RWPE1 (cell line): ENCODE results near the gene ATAD3A.
A peak's percentile ranks its signal among the peaks of the same experiment; 100 is the strongest.
"Not testable (repeated sequence)": the region's sequence is repeated elsewhere in the genome, so short reads cannot be mapped to it uniquely, and the experiment has no call there.

Source experiments
- CTCF ChIA-PET: fragments of 350-600 bp; sonication (Branson Sonifier 250); formaldehyde crosslinking; extraction: SDS; loops from one replicate; lab custom pipeline; 2021; lab: Yijun Ruan, JAX
- POLR2A ChIA-PET: fragments of 400-600 bp; formaldehyde crosslinking; extraction: SDS; loops from one replicate; lab custom pipeline; 2020; ENCODE audit warnings: antibody characterized with exemption; ENCODE audit not compliant: low non-redundant PET; lab: Yijun Ruan, JAX
- DNase-seq: peaks from one replicate; pipeline ENCODE4 v3.0.0; 2012; ENCODE audit warnings: low spot score
- H3K27ac ChIP-seq: fragments of 450-650 bp; 2 replicates; pipeline ENCODE4 v1.5.1; 2017
- CTCF ChIP-seq: fragments of 450-650 bp; conservative IDR thresholded peaks from 2 replicates; pipeline ENCODE4 v1.5.1; 2017; ENCODE audit warnings: low read depth, mild to moderate bottlenecking

The ATAD3A gene

DNA sequence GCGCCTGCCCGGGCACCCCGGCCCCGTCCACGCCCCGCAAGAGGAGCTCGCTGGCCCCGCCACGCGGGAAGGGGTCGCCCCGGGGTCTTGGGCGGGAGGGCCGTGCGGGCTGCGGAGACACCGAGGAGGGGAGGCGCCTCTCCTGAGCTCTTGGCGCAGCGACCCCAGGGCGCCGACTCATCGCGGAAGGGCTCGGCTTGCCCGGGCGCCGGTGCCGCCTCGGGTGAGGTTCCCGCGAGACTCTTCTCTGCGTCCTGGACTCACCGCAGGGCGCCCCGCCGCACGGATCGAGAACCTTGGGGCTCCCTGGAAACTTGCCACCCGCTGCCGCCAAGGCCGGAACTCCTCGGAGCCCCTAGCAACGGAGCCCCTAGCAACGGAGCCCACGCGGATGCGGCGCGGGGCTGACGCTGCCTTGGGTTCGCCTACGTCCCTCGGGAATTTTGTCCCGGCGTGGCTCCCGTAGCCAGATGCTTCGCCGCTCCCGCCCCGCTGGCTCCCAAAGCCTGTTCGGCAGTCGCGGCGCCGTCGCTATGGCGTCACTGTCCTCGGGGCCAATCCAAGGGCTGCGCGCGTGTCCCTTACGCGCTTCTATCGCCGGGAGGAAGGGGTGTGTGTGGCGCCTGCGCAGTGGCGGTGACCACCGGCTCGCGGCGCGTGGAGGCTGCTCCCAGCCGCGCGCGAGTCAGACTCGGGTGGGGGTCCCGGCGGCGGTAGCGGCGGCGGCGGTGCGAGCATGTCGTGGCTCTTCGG is at the start of gene ATAD3A:
ATAD3A (plus strand) TSS at position 630 of the 753 bp plus-strand sequence; CDS start at position 737, 107 bp downstream.
- no peak for TF ChIP-seq CTCF
- CTCF ChIA-PET: no interaction called here
- H3K27ac ChIP-seq: peak within 1 kb of the TSS; percentile 90
- peak; percentile 95 for DNase-seq
- POLR2A ChIA-PET: no interaction called here

DNA sequence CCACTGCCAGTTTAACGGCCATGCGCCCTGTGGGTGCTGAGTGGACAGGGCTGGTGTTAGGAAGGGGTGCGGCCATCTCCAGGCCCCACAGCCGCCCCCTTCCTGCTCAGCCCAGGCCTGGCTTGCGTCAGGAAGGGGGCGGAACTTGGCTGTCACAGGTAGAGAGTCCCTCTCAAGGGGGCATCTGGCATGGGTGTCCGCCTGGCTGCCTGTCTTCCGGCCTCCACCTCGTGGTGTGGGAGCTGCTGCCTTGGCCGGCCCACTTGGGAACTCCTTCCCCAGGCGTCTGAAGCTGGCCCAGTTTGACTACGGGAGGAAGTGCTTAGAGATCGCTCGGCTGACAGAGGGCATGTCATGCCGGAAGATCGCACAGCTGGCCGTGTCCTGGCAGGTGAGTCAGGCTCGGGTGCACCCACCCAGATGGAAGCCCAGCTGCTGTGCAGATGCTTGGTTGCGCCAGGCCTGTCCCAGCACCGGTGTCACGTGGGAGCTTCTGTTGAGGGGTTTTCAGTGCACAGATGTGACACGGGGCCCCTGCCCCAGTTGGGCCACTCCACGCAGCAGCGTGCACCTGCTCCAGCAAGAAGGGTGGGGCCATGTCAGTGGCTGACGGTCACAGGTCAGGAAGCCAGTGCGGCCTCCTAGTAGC is 49.5 kb upstream of the ATAD3A start:
- H3K27ac ChIP-seq: peak overlapping the region; percentile 99
- ChIA-PET CTCF (interaction anchor here (0.7 to 2.2 kb wide), 2 partner anchors 21 to 85 kb away, joined by 4 to 7 read pairs; no protein-coding TSS in a partner anchor), POLR2A (interaction anchor here (0.6 to 1.1 kb wide), 2 partner anchors 48 to 56 kb away, joined by 3 to 4 read pairs; partner anchors contain the start of gene MRPL20)
- no peak for TF ChIP-seq CTCF
- peak; percentile 52 for DNase-seq

DNA sequence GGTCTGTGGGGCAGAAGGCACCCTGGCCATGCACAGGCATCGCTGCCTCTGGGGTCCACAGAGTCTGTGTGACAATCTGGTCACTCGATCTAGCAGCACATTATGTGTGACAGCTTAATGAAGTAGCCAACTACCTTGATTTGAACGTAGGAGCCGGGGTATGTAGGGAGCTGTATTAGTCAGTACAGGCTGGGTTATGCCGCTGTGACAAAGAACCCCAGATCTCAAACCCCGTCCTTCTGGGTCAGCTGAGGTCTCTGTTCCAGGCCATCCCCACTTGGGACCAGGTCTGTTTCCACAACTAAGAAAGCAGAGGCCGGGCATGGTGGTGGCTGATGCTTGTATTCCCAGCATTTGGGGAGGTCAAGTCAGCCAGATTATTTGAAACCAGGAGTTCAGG is 48.6 kb upstream of the ATAD3A start:
- CTCF ChIA-PET: no interaction called here
- TF ChIP-seq CTCF: no peak

GRCh38 chr1:1468196-1468985 is 43.6 kb upstream of the ATAD3A start:
- DNase-seq, H3K27ac ChIP-seq, POLR2A ChIA-PET: not testable (repeated sequence)
- CTCF ChIA-PET: interaction anchor here (0.7 kb wide), 1 partner anchor 28 kb away, joined by 3 read pairs; no protein-coding TSS in a partner anchor

More for the DNA sequence above, 48.6 kb upstream of the ATAD3A start:
- peak overlapping the region; percentile 99 for H3K27ac ChIP-seq
- no peak for DNase-seq
- POLR2A ChIA-PET: interaction anchor here (1.1 kb wide), 1 partner anchor 57 kb away, joined by 4 read pairs; the partner anchor contains the start of gene MRPL20

- no peak for TF ChIP-seq CTCF
- ChIA-PET POLR2A (no interaction called here), CTCF (no interaction called here)
- H3K27ac ChIP-seq: peak overlapping the region; percentile 92
- DNase-seq: no peak
Observed at GRCh38 chr1:1470626-1471388, 41.2 kb upstream of the ATAD3A start.

- peak; percentile 89 for DNase-seq
- ChIA-PET POLR2A (no interaction called here), CTCF (no interaction called here)
- no peak for TF ChIP-seq CTCF
- peak within 1 kb of the TSS; percentile 92 for H3K27ac ChIP-seq
Observed at GRCh38 chr1:1471389-1472052, 40.4 kb upstream of the ATAD3A start, which contains the start of gene ATAD3B. Gene ATAD3B, plus strand, starts transcription at chr1:1471765. Its CDS starts 120 bp downstream, at chr1:1471885.

- peak overlapping the region; percentile 92 for H3K27ac ChIP-seq
- POLR2A ChIA-PET: not testable (repeated sequence)
- CTCF ChIA-PET: interaction anchor here (0.5 kb wide), 1 partner anchor 39 kb away, joined by 3 read pairs; no protein-coding TSS in a partner anchor
- peak; percentile 20 for DNase-seq
Observed at GRCh38 chr1:1472053-1472876, 39.7 kb upstream of the ATAD3A start.

DNA sequence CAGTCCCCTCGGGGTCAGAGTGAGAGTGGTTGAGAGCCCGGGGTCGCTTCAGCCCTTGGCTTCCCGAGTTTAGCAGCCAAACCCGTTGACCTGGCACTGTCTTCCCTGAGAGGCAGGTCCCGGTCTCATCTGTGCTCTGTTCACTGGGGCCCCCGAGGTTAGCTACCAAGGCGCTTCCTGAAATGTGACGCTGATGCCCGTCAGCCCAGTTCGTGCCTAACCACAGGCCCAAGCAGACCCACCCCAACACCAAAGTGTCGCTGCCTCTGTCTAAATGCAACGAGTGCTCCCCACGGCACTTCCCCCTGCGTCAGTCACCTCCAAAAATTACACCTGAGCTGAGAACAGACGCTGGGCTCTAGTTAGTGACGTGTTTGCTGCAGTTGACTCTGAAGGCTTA is 36.0 kb upstream of the ATAD3A start:
- H3K27ac ChIP-seq, POLR2A ChIA-PET, CTCF ChIA-PET, DNase-seq: not testable (repeated sequence)
